SKM-1 (cell line): Measurements from ENCODE around the gene FAM25C.
"Not testable (repeated sequence)": the region's sequence is repeated elsewhere in the genome, so short reads cannot be mapped to it uniquely, and the experiment has no call there.

Experiments used
- DNase-seq: peaks from one replicate; lab custom pipeline; 2025; ENCODE audit not compliant: unreplicated experiment; lab: John Stamatoyannopoulos, UW

Gene FAM25C

DNA sequence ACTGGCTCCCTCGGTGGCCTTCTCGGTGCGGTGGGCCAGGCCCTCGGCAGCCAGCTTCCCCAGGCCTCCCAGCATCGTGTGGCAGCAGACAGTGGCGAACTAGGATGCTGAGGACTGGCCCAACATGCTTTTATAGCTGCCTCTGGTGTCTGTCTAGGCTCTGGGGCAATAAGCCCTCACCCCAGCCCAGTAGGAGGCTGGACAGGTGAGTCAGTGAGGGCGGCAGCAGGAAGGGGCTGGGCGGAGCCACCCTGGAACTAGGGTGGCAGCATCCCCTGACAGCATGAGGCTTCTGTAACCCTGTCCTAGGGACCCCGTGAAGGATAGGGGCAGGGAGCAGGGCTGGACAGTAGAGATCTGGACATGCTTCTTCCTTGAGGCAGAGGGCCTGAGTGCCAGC lies at the start of gene FAM25C:
Gene FAM25C (minus strand): TSS at position 101 of the 400 bp plus-strand sequence. CDS start 26 bp downstream, at position 75.
- DNase-seq, result not testable (repeated sequence)

DNA sequence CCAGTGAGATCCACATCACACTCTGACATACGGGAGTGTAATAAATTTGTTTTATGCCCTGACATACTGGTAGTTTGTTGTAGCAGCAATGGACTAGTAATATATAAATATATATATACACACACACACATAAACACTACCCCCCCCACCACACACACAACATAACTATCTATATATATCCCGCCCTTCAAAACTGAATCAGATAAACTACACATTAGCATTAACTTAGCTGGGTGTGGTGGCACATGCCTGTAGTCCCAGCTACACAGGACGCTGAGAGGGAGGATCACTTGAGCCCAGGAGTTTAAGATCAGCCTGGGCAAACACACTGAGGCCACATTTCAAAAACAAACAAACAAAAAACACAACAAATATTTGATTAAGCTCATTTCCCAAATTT lies 45.0 kb upstream of the FAM25C start:
- not testable (repeated sequence) for DNase-seq

DNA sequence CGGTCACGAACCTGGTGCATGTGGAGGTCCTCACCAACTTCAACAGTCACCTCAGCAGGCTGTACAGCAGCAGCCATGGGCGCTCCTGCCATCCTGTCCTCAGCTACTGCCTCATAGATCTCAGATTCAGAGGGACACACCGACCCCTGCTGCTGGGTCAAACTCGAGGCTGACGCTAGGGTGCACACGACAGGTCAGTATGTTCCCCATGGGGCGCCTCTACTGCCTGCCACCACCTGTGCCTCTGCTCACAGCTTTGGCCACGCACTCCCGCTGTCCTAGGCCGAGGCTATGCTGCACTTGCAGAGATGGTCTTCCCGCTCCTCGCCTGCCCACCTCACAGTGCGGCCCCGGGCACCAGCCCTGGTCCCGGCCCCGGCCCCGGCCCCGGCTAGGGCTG lies 31.8 kb upstream of the FAM25C start:
- not testable (repeated sequence) for DNase-seq

DNA sequence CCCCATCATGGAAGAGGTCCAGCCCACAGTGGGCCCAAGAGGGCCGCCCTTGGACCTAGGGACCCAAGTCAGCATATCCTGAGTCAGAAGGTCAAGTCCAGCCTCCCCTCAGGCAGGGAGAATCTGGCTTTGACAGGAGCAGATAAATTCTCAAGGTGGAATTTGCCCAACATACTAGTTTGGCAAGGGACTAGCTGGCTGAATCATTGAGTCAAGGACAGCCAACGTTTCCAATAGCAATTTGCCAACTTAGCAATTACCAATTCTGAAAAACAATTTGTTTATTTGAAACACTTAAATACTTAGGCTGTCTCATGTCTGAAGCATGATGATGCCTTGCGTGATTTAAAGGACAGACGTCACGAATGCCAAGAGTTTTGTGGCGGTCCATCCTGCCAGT lies 2.7 kb upstream of the FAM25C start:
- not testable (repeated sequence) for DNase-seq

DNA sequence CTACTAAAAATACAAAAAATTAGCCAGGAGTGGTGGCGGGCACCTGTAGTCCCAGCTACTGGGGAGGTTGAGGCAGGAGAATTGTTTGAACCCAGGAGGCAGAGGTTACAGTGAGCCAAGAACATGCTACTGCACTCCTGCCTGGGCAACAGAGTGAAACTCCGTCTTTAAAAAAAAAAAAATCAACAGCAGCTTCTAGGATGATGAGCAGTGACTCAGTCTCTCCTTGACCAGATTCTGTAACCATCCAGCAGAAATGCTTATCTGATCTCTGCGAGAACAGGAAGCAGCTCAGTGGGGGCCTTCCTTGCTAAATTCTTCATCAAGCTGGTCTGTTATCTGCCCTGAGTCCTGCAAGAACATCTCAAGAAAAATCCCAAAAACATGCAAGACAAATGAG lies 5.5 kb downstream of the FAM25C start:
- not testable (repeated sequence) for DNase-seq

DNA sequence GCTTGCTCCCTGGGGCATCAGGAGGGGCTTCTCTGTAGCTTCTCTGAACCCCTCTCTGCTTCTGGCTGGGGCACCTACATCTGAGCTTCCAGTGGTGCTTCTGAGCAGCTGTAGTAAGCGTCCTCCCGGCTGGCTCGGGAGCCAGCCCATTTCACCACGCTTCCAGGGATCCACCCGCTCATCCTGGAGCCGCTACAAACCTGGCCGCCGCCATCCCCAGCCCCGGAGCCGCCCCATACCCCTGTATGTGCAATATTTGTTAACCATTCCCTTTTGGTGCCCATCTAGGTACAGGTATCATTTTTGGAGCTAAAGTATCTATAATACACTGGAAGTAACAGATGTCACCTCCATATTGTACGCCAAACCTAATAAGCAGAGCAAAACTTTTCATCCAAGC lies 7.0 kb downstream of the FAM25C start:
- DNase-seq, result not testable (repeated sequence)

DNA sequence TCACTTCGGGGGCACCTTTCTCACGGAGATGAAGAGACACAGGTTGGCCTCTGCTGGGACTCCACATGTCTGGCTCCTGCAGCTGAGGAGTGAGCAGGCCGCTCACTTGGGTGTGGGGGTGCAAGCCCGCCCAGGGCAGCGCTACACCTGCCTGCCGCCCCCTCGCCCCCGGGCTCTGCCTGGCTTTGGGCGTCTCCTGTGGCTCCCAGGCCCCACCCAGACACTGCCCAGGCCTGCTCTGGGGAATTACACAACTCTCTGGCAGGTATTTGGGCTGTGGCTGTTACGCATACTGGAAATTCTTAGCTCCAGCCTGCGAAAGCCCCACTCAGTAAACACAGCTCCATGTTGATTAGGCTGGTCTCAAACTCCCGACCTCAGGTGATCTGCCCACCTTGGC lies 7.9 kb downstream of the FAM25C start:
- DNase-seq, result not testable (repeated sequence)

DNA sequence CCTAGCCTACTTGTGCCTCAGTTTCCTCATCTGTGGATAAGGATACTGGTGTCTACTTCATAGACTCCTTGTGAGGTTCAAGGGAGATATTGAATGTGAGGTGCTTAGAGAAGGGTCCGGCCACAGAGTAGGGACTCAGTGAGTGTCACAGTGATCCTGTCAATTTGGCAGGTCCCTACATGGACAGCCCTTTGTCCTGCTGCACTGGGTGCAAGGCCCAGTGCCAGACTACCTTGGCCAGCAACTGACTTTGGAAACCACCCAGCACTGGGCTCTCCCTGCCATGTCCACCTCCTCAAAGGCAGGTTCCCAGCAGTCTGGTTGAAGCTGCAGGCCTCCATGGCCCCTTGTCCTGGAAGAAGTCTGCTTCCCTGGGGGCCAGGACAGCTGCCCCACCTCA lies 9.5 kb downstream of the FAM25C start:
- not testable (repeated sequence) for DNase-seq

DNA sequence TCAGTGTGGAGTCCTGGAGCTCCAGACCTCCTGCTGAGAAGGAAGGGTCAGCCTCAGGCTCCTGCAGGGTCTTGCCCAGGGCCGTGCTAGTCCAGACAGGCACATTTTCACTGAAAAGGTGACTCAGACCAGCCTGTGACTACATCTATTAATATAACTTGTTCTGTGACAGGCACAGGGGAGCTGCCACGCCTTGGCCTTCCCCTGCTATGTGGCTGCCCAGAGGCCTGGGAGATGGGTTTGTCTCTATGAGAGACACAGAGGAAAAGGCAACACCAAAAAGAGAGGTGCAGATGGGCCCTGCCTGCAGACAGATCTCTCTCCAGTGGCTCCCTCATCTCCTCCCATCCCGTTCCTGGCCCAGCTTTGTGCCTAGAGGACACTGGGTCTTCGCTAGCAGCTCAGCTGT lies 10.0 kb downstream of the FAM25C start:
- DNase-seq, result not testable (repeated sequence)

DNA sequence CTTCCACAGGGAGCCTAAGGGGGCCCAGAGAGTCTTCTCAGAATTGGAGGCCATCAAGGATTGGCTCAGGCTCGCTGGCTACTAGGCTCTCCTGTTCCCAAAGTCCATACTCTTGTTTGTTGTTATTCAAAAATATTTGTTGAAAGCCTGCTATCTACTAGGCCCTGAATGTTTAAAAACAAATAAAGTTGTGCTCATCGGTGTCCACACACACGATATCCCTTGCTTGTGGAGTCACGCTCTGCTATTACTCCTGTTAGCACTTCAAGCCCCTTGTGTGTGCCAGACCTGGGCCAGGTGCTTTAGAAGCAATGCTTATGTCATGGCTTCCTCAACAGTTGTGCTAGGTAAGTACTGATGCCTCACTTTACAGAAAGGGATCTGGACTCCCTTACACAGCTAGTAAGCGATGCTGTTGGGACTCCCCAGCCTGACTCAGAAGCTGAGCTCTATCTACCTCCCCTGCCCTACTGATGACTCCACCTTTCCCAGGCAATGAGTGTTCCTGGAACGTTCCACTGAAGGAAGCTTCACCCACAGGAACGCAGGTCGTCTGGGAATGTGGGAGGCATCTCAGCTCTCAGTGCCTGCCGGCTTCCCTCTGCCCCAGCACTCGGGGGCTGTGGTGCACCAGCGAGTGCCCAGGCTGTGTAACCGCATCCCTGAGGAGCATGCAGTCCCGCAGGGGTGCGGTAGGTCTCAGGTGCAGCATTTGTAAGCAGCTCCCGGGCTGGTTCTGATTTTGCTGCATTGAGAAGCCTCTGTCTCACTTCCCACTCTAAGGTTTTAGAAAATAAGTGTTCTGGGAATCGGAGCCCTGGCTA lies 10.7 kb downstream of the FAM25C start:
- DNase-seq, result not testable (repeated sequence)

DNA sequence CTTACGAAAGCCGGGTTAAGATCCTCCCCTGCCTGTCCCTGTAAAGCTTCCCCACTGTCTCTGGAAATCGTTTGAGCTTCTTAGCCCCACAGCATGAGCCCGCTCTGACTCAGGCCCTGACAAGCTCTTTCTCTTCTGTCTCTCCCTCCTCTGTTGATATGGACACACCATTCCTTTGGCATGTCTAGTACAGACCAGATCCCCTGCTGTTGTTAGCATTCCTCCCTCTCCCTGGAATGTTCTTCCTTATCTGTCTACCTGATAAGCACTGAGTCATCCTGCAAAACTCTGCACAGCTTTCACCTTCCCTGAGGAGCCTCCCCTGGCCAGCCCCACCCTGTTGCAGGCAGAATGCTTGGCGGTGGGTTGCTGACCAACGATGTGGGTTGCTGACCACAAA lies 11.6 kb downstream of the FAM25C start:
- DNase-seq, result not testable (repeated sequence)

DNA sequence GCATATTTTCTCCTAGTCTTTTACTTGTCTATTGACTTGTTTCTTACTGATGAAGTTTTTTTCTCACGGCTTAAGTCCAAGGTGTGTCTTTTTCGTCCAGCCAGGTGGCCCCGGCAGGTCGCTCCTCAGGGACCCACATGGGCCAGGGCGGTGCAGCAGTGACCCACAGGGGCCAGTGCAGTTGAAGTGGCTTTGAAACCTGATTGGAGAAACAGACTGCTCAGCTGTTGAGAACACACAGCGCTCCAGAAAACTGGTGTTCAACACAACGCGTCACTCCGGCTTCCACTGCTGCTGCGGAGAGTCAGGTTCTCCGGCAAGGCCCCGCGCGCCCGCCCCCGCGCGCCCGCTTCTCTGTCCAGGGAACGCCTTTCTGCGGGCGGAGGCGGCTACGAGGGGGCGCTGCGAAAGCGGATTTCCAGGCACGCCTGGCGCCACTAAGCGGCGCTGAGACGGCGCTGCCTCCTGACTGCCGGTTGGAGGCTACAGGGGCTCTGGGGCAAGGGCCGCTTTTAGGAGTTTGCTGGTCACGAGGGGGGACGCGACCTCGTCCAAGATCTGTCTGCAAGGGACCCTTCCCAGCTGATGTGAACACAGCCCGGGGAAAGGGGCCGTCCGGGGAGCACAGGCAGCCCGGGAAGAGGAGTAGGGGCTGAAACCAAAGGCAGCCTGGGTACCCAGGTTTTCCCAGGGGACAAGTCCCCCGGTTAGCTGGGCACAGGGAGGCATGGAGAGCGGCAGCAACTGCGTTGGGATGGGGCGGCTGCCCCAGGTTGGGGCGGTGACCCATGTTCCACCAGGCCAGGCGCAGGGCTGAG lies 13.0 kb downstream of the FAM25C start:
- DNase-seq, result not testable (repeated sequence)

DNA sequence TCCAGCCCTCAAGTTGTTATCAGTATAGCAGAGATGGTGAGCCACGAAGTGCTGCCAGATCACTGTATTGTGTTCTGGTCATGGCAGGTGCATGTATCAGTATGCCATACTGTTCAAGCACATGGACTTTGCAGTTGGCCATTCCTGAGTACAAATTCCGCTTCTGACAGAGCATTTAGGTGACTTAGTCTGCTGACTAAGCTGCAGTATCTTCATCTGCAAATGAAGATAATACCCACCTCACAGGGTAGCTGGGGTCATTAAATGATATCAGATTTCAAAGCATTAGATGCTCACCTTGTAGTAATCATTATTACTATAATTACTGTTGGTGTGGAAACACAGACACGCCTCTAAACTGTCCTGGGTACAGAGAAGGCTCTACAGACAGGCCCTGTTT lies 24.2 kb downstream of the FAM25C start:
- not testable (repeated sequence) for DNase-seq

DNA sequence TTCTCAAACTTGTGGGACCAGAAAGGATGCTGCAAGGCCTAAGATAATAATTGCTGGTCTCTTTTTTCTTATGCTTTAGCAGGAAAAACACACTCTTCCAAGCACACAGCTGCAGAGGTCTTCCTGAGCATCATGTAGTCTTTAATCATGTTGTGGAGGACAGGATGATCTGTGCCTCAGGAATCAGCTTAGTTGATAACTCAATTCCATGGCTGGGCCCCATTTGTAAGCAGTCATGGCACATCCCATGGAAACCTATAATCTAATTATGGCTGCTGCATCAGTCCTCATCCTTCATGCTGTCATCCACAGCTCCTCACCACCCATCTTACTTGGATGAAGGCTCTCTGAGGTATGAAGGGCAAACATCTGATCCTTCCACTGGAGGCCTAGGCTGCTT lies 26.5 kb downstream of the FAM25C start:
- not testable (repeated sequence) for DNase-seq

DNA sequence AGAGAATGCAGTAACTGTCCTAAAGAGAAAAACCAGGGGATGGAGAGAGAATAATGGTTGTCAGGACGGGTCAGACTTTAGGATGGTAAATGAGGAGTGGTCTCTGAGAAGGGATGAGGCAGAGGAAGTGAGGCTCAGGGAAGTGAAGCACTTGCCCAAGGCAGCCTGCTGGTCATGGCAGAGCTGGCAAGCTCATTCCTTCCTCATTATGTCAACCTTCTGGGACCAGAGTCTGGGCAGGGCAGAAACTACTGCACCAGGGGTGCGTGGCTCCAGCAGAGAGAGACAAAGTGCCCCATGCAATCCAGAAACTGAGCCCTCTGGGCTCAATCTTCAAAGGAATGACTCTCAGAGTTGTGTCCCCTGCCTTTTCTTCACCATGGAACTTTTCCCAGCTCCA lies 27.5 kb downstream of the FAM25C start:
- DNase-seq, result not testable (repeated sequence)

DNA sequence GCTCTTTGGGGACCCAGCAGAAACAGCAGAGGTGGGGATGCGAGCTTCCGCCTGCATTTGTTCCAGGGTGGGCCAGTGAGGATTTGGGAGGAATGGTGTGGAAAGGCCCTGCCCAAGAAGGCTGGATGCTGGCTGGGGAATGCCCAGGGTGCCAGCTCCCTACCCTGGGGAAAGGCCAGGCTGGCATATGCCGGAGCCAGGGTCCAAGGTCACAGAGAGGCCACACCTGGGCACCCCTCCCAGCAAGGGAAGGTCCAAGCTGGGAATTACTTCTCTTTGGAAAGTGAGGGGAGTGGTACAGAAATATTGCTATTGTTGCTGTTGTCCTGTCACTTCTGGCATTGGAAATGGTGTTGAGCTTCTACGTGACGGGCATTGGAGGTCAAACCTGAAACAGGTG lies 28.0 kb downstream of the FAM25C start:
- not testable (repeated sequence) for DNase-seq

DNA sequence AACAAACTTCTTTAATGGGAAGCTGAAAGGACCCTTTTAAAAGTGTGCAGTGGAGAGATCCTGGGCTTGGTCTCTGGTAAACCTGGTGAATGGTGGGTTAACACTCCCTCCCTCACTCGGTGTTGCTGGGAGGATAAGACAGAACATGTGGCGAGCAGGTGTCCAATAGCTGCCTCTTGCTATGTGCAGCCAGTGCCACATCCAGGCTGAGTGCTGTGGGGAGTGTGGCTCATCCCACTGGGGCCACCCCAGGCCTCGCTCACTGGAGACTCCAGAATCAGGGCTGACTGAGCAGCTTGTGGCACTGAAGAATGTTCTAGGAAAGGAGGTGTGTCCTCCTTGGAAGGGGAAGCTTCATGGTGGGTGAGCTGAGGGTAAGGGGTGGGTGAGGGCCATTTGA lies 29.5 kb downstream of the FAM25C start:
- not testable (repeated sequence) for DNase-seq

DNA sequence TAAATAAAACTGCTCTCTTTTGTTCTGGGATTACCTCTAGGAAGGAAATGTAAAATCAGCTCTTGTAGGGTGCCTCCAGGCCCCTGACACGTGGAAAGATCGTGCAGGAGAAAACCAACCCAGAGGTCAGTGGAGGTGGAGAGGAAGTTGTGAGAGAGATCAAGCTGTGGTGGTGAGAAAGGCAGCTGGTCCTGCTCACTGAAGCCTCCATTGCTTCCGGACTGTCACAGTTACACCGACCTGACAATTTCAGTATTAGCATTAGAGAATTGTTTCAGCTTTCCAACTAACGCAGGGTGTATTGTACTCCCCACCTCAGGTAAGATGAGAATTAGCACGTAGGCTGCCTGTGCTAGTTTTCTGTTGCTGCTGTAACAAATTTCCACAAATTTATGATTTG lies 30.6 kb downstream of the FAM25C start:
- not testable (repeated sequence) for DNase-seq

DNA sequence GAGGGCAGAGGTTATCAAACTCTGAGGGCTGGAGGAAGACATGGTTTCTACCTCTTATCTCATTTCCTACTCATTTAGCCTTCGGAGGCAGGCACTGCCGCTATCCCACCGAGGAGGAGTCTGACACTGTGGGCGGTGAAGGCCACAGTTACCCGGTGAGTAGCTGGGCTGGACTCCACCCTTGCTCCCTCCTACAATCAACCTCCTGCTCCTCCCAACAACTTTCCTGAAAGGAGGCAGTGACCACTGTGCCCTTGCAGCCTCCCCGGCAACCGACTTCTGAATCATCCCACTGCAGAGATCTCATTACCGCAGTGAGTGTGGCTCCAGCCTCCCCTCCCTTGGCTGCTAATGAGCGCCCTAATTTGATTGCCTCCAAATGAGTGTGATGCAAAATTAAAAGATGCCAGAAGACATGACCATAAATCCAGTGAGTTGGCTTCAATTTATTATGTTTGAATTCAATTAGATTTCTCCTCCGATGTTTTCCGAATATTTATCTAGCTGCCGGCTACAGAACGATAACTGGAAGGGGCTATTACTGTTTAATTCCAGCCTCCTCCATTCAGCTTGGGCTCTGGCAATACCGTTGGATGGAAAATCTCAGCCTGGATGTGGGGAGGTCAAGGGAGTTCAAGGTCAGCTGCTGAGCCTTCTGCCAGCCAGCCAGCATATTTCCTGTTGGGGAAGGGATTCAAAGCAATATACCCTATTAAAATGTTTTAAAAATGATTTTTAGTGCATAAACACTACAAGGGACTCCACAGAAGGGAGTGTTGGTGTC lies 35.1 kb downstream of the FAM25C start:
- DNase-seq, result not testable (repeated sequence)

DNA sequence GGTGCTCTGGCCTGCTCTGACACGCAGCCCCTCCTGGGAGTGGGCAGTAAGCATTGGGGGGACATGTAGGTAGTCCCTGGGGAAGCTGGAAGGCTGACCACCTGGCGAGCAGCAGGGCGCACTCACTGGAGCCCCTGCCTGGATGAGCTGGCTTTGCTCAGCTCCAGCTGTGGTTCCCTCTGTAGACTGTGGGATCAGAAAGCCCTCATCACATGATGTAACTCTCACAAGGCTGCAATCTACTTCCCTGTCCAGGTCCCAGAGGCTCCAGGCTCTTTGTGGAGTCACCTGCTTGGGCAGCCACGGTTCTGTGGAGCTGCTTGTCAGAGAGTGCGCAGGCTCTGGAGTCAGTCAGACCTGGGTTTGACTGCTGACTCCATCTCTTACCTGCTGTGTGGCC lies 36.8 kb downstream of the FAM25C start:
- DNase-seq, result not testable (repeated sequence)

DNA sequence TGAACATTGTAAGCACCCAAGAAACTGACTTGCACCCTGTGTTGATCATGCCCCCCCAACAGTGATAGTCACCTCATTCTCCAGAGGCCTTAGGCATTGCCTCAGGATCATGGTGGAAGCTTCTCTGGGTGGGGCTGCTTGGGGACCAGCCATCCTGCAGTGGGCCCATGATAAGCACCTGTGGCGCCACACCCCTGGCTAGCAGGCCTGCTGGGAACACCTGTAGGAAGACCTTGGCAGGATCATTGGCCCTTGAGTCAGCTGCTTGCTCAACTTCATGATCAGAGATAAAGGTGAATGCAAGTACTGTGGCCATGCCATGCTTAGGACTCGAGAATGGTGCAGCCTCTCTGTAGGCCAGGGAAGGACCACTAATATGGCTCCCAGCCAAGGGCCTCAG lies 38.9 kb downstream of the FAM25C start:
- DNase-seq, result not testable (repeated sequence)
